CD14-positive monocyte (primary cell): ENCODE data around the gene DIAPH2. TPM values are rescaled to one million over a fixed set of nuclear protein-coding genes. Genes with fewer than 3 reads are reported as not detected.

Source experiments
- DNase-seq, 3 donors: peaks; one replicate each; pipeline ENCODE4 v3.0.0-alpha.2; 2011 to 2022
- H2AFZ ChIP-seq: 2 replicates; pipeline ENCODE4 v1.6.0; 2012; ENCODE audit warnings: mild to moderate bottlenecking, low read depth, low read length, inconsistent platforms; ENCODE audit not compliant: insufficient read depth, poor library complexity, severe bottlenecking
- H3K27ac ChIP-seq, 2 donors: 1 replicate in 1 of 2; 2 replicates in 1 of 2; pipeline ENCODE4 v1.5.1; 2012 to 2013; ENCODE audit warnings: low read length in 2 of 2, control low read depth in 1 of 2, inconsistent platforms in 1 of 2, low read depth in 1 of 2, mild to moderate bottlenecking in 1 of 2
- H3K27me3 ChIP-seq, 2 donors: one replicate each; pipeline versions ENCODE4 v1.6.0 to v1.6.1; 2011 to 2013; ENCODE audit warnings: low read length in 2 of 2; ENCODE audit not compliant: control insufficient read depth in 2 of 2, insufficient read depth in 2 of 2
- H3K36me3 ChIP-seq, 2 donors: replicated peaks in 1 of 2; 1 replicate in 1 of 2; 2 replicates in 1 of 2; pipeline versions ENCODE4 v1.5.1 to v1.6.1; 2012 to 2013; ENCODE audit warnings: low read length in 2 of 2, control low read depth in 1 of 2, inconsistent platforms in 1 of 2, mild to moderate bottlenecking in 1 of 2; ENCODE audit not compliant: insufficient read depth in 2 of 2, control insufficient read depth in 1 of 2
- H3K4me1 ChIP-seq, 2 donors: 1 replicate in 1 of 2; 2 replicates in 1 of 2; pipeline versions ENCODE4 v1.5.1 to v1.6.1; 2012 to 2013; ENCODE audit warnings: low read length in 2 of 2, control low read depth in 1 of 2, inconsistent platforms in 1 of 2, mild to moderate bottlenecking in 1 of 2, moderate library complexity in 1 of 2; ENCODE audit not compliant: insufficient read depth in 2 of 2, control insufficient read depth in 1 of 2
- H3K4me2 ChIP-seq: replicated peaks from 2 replicates; pipeline ENCODE3; 2012; ENCODE audit warnings: low read length, moderate library complexity, mild to moderate bottlenecking; ENCODE audit not compliant: poor library complexity, severe bottlenecking; ENCODE audit errors: extremely low read depth
- H3K4me3 ChIP-seq, 3 experiments: fragments of 200-600 bp in 1 of 3; sonication (generic) in 1 of 3; replicated peaks in 1 of 3; 1 replicate in 2 of 3; 2 replicates in 1 of 3; pipeline ENCODE4 v1.5.1; 2011 to 2013; ENCODE audit warnings: low read length in 3 of 3, mild to moderate bottlenecking in 3 of 3, control low read depth in 2 of 3, low read depth in 2 of 3, inconsistent platforms in 1 of 3, moderate library complexity in 1 of 3
- H3K79me2 ChIP-seq: 2 replicates; pipeline ENCODE4 v1.6.0; 2012; ENCODE audit warnings: mild to moderate bottlenecking, control low read depth, inconsistent platforms, low read length, moderate library complexity; ENCODE audit not compliant: insufficient read depth
- H3K9ac ChIP-seq: 2 replicates; pipeline ENCODE4 v1.6.0; 2017; ENCODE audit warnings: low read length, mild to moderate bottlenecking; ENCODE audit not compliant: insufficient read depth, poor library complexity, severe bottlenecking
- H3K9me3 ChIP-seq, 2 donors: replicated peaks in 1 of 2; 1 replicate in 1 of 2; 2 replicates in 1 of 2; pipeline versions ENCODE4 v1.5.1 to v1.6.1; 2012 to 2013; ENCODE audit warnings: low read length in 2 of 2, control low read depth in 1 of 2; ENCODE audit not compliant: control insufficient read depth in 1 of 2, insufficient read depth in 1 of 2
- H4K20me1 ChIP-seq: 2 replicates; pipeline ENCODE4 v1.6.0; 2012; ENCODE audit warnings: mild to moderate bottlenecking, low read length, control low read depth, moderate library complexity; ENCODE audit not compliant: insufficient read depth
- H3K27ac Mint-ChIP-seq, 7 donors: one replicate each; pipeline ENCODE4 v1.8.0; 2020; ENCODE audit warnings: mild to moderate bottlenecking in 7 of 7, mixed read lengths in 7 of 7, moderate library complexity in 6 of 7, inconsistent platforms in 2 of 7
- H3K27me3 Mint-ChIP-seq, 3 donors: one replicate each; pipeline ENCODE4 v1.8.0; 2021 to 2022; ENCODE audit warnings: low read depth in 3 of 3, mild to moderate bottlenecking in 3 of 3, mixed read lengths in 3 of 3, moderate library complexity in 3 of 3, inconsistent platforms in 1 of 3
- H3K36me3 Mint-ChIP-seq, 2 donors: one replicate each; pipeline ENCODE4 v1.8.0; 2020; ENCODE audit warnings: mixed read lengths in 2 of 2, inconsistent platforms in 1 of 2, mild to moderate bottlenecking in 1 of 2
- H3K4me1 Mint-ChIP-seq: one replicate; pipeline ENCODE4 v1.8.0; 2020; ENCODE audit warnings: mild to moderate bottlenecking, mixed read lengths
- H3K4me3 Mint-ChIP-seq, 2 donors: one replicate each; pipeline ENCODE4 v1.8.0; 2020; ENCODE audit warnings: mild to moderate bottlenecking in 2 of 2, mixed read lengths in 2 of 2, moderate library complexity in 1 of 2
- H3K9me3 Mint-ChIP-seq, 7 donors: one replicate each; pipeline ENCODE4 v1.8.0; 2020 to 2022; ENCODE audit warnings: mixed read lengths in 7 of 7, mild to moderate bottlenecking in 6 of 7, moderate library complexity in 6 of 7, inconsistent platforms in 2 of 7
- CTCF ChIP-seq: fragments of 200-600 bp; IDR thresholded peaks from one replicate; pipeline ENCODE4 v1.8.0; 2022; ENCODE audit warnings: antibody characterized with exemption, mild to moderate bottlenecking
- WGBS: methylation state at CpG from one replicate; pipeline ENCODE4 v1.1.5; 2013; ENCODE audit warnings: missing lambda C conversion rate; ENCODE audit not compliant: insufficient coverage; 5-methylcytosine and 5-hydroxymethylcytosine counted together
- intact Hi-C, 2 donors: fragments of 100-400 bp; cut with micrococcal nuclease; formaldehyde crosslinking; loops; one replicate each; pipeline versions ENCODE4 v1.15.0 to v1.15.1; 2023
- polyA plus RNA-seq, 3 donors: library from polyadenylated mRNA; depleted of rRNA in 1 of 3; unstranded in 2 of 3; stranded (reverse) in 1 of 3; fragments of 300-500 nt in 2 of 3; fragments of >200 nt in 1 of 3; fragmentation: Illumina TruSeq in 2 of 3; gene quantifications; 1 replicate in 2 of 3; 2 replicates in 1 of 3; pipeline ENCODE4 v1.2.3, GENCODE V29; 2012 to 2021

Gene DIAPH2
- polyA plus RNA-seq, 3 donors, result 9.5 to 20.5 (median 11.4) TPM

GRCh38 chrX:97260679-97261078 lies 576.0 kb downstream of the DIAPH2 start:
- no peaks in the 10 kb centered on the region for H3K9me3 Mint-ChIP-seq
- no peak overlapping the region for H3K27ac Mint-ChIP-seq
- H3K4me3 ChIP-seq, result no peak overlapping the region
- no peak overlapping the region for H3K9ac ChIP-seq
- no peak for DNase-seq
- H4K20me1 ChIP-seq, result no peaks in the 10 kb centered on the region
- no peak for TF ChIP-seq CTCF
- H3K9me3 ChIP-seq, result no peaks in the 10 kb centered on the region
- no peaks in the 10 kb centered on the region for H3K27me3 Mint-ChIP-seq
- intact Hi-C loops, result no loop called here
- H3K27ac ChIP-seq, result no peak overlapping the region
- no peak overlapping the region for H3K4me2 ChIP-seq
- no peaks in the 10 kb centered on the region for H3K4me1 ChIP-seq
- no peak overlapping the region for H2AFZ ChIP-seq
- no peaks in the 10 kb centered on the region for H3K4me1 Mint-ChIP-seq
- WGBS, result no CpG with 5 or more reads among the region's 5 CpGs
- no peaks in the 10 kb centered on the region for H3K79me2 ChIP-seq
- no peaks in the 10 kb centered on the region for H3K27me3 ChIP-seq
- no peak overlapping the region for H3K4me3 Mint-ChIP-seq
- H3K36me3 Mint-ChIP-seq, result peaks cover 18 to 25% of the 10 kb centered on the region in 2 donors
- peaks cover 0 to 5% of the 10 kb centered on the region in 2 donors for H3K36me3 ChIP-seq

DNA sequence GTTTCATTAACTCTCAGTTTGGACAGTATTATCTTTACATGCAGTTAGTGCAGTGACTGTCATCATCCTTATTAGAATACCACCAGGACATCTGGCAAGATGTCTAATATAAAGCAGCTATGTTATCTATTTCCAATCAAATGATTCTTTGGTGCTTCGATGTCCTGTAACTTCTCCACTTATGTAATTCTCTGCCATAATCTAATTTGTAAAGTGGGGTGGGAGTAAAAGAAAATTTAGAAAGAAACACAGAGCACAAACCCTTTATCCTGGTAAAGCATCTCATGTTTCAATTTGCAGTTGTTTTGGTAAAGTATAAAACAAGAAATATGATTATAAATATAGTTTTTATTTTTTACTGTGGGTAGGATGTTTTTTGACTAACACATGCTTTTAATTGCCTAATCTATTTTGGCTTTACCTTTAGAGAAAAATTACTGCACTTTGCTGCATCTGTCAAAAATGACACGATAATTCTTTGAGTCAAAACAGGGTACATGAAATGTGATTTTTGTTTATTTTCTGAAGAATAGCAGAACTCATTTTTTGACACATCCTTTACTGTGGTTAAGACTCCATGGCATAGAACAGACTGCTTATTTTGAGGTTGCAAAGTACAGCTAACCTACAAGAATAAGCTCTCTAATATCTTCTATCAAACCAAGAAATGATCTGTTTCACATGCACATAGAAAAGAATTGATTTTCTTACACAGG lies 581.9 kb downstream of the DIAPH2 start:
- no peak overlapping the region for H3K9ac ChIP-seq
- no peak overlapping the region for H3K4me2 ChIP-seq
- Mint-ChIP-seq H3K9me3 (peaks cover 0 to 2% (median 0%) of the 10 kb centered on the region in 7 donors), H3K36me3 (peaks cover 6% of the 10 kb centered on the region in 2 donors), H3K27ac (no peak overlapping the region), H3K4me1 (no peaks in the 10 kb centered on the region), H3K27me3 (no peaks in the 10 kb centered on the region), H3K4me3 (no peak overlapping the region)
- H4K20me1 ChIP-seq, result no peaks in the 10 kb centered on the region
- intact Hi-C loops, result no loop called here
- H3K4me3 ChIP-seq, result no peak overlapping the region
- no peaks in the 10 kb centered on the region for H3K27me3 ChIP-seq
- no peak overlapping the region for H3K27ac ChIP-seq
- no CpG with 5 or more reads among the region's 2 CpGs for WGBS
- no peak overlapping the region for H2AFZ ChIP-seq
- DNase-seq, result no peak
- no peaks in the 10 kb centered on the region for H3K36me3 ChIP-seq
- no peaks in the 10 kb centered on the region for H3K79me2 ChIP-seq
- H3K9me3 ChIP-seq, result no peaks in the 10 kb centered on the region
- no peak for TF ChIP-seq CTCF
- no peaks in the 10 kb centered on the region for H3K4me1 ChIP-seq
